GM19438 (cell line): Measurements from ENCODE around the gene GLTP.

Source experiments
- ATAC-seq: cut with Tn5 transposase; IDR thresholded peaks from one replicate; pipeline ENCODE4 v1.9.1; 2021; ENCODE audit warnings: low read depth; ENCODE audit not compliant: unreplicated experiment

Gene GLTP

GRCh38 chr12:109807954-109808643, 72.2 kb downstream of the GLTP start:
- no peak for ATAC-seq

- ATAC-seq = no peak
These were observed 75.2 kb downstream of the GLTP start for GRCh38 chr12:109804820-109805761.

DNA sequence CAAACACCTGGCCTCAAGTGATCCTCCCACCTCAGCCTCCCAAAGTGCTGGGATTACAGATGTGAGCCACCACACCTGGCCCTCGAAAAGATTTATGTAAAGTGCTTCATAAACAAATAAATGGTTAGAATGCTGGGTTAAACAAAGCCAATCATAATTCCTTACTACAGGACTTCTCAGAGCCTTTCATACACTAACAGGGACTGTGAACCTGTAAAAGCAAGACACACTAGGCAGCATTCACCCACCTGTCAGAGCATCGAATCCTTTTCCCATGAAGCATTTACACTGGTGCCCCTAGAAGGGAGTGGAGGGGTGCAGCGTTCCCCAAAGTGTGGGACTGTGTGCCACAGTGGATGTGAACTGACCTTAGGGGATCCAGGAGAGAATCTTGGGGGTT, 76.7 kb downstream of the GLTP start:
- ATAC-seq = no peak

- ATAC-seq = no peak
These were observed 77.5 kb downstream of the GLTP start for GRCh38 chr12:109802828-109803227.
